GM18505 (cell line): ENCODE data around the gene DST.
A peak's percentile ranks its signal among the peaks of the same experiment; 100 is the strongest.
"Not testable (repeated sequence)": the region's sequence is repeated elsewhere in the genome, so short reads cannot be mapped to it uniquely, and the experiment has no call there.

Experiments
- ATAC-seq: cut with Tn5 transposase; IDR thresholded peaks from one replicate; pipeline ENCODE4 v1.9.1; 2021; ENCODE audit not compliant: unreplicated experiment
- POLR2A ChIP-seq: IDR thresholded peaks from 4 replicates; pipeline ENCODE4 v1.6.1; 2011; ENCODE audit warnings: borderline replicate concordance; ENCODE audit not compliant: insufficient read depth, insufficient read length; ENCODE audit errors: extremely low read depth

Gene DST

GRCh38 chr6:56593801-56594318 is 48.8 kb downstream of the DST start:
- no peak for TF ChIP-seq POLR2A
- peak; percentile 95 for ATAC-seq

- no peak for TF ChIP-seq POLR2A
- no peak for ATAC-seq
These were observed 60.5 kb downstream of the DST start for GRCh38 chr6:56582236-56582635.

- no peak for ATAC-seq
- TF ChIP-seq POLR2A = no peak
These were observed 61.3 kb downstream of the DST start for GRCh38 chr6:56581296-56581925.

GRCh38 chr6:56580271-56580670 is 62.4 kb downstream of the DST start:
- ATAC-seq = no peak
- no peak for TF ChIP-seq POLR2A

- no peak for ATAC-seq
- no peak for TF ChIP-seq POLR2A
These were observed 63.4 kb downstream of the DST start for GRCh38 chr6:56579155-56579851.

GRCh38 chr6:56575736-56576135 is 67.0 kb downstream of the DST start:
- no peak for TF ChIP-seq POLR2A
- ATAC-seq = no peak

- no peak for TF ChIP-seq POLR2A
- ATAC-seq = no peak
These were observed 68.4 kb downstream of the DST start for GRCh38 chr6:56574292-56574691.

- ATAC-seq = no peak
- TF ChIP-seq POLR2A = no peak
These were observed 69.1 kb downstream of the DST start for GRCh38 chr6:56573624-56574023.

- no peak for TF ChIP-seq POLR2A
- ATAC-seq = no peak
These were observed 69.8 kb downstream of the DST start for GRCh38 chr6:56572788-56573471.

GRCh38 chr6:56571605-56572004 is 71.1 kb downstream of the DST start:
- no peak for ATAC-seq
- no peak for TF ChIP-seq POLR2A

GRCh38 chr6:56570413-56571359 is 72.0 kb downstream of the DST start:
- TF ChIP-seq POLR2A = no peak
- peak; percentile 96 for ATAC-seq

GRCh38 chr6:56567501-56567900 is 75.2 kb downstream of the DST start:
- no peak for TF ChIP-seq POLR2A
- ATAC-seq = no peak

- ATAC-seq = not testable (repeated sequence)
These were observed 80.0 kb downstream of the DST start for GRCh38 chr6:56562730-56563129.
